Measurements from ENCODE around the gene DIPK1B.

DIPK1B gene

DNA sequence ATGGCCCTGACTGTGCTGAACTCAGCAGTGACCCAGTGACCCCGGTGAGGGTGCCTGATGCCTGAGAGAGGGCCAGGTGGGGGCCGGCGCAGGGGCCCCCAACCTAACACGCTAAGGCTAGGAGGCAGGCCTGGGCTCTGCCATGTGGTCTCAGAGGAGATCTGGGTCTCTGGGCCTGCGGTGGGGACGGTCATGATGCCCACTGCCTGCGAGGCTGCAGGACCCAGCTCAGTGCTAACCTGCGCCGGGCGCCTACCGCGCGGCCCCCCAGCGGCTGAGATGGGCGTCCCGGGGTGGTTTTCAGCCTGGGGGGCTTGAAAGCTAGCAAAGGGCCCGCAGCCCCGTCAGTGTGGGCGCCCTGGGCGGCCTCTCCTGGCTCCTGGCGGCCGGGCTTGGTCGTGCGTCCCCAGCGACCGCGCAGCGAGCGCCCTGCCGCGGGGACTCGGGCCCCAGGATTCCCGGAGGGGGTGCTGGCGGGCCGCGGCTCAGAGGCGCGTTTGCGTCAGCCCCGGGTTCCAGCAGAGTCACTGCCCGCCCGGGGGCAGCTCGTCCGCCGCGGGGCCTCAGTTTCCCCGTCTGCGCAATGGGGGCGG lies 47.2 kb upstream of the DIPK1B start:
- no peaks in the 10 kb centered on the region for H3K9me3 ChIP-seq (ENCODE audit: insufficient read depth, low read depth, low read length)
- H3K4me3 ChIP-seq (ENCODE audit: low read depth, low read length), result peak overlapping the region; percentile 44
- peak overlapping the region; percentile 48 for H4K91ac ChIP-seq (ENCODE audit: low read depth, low read length)
- WGBS (ENCODE audit: extremely low coverage, insufficient coverage, insufficient read length), result no CpG with 5 or more reads among the region's 49 CpGs
- H3K4me2 ChIP-seq (ENCODE audit: low read length), result peak overlapping the region; percentile 68
- DNase-seq, result no peak
- peak overlapping the region; percentile 39 for H2AFZ ChIP-seq (ENCODE audit: insufficient read depth, low read length, poor library complexity)
- H3K79me1 ChIP-seq (ENCODE audit: low read length), result peaks cover 3% of the 10 kb centered on the region
- no peak overlapping the region for H3K23ac ChIP-seq (ENCODE audit: low read length)
- H3K9ac ChIP-seq (ENCODE audit: low read length), result no peak overlapping the region
- peak overlapping the region; percentile 16 for H4K12ac ChIP-seq (ENCODE audit: low read depth, low read length)
- no peak overlapping the region for H2AK5ac ChIP-seq (ENCODE audit: low read length)
- peak overlapping the region; percentile 55 for H2BK120ac ChIP-seq (ENCODE audit: insufficient read depth, low read length, poor library complexity)
- no peaks in the 10 kb centered on the region for H3K36me3 ChIP-seq (ENCODE audit: control insufficient read depth in 1 of 2, insufficient read depth in 2 of 2, low read length in 2 of 2)
- no peaks in the 10 kb centered on the region for H3K79me2 ChIP-seq (ENCODE audit: control insufficient read depth, insufficient read depth, low read length, poor library complexity)
- no peak overlapping the region for H2BK5ac ChIP-seq (ENCODE audit: low read depth, low read length, poor library complexity)
- H3K4me1 ChIP-seq (ENCODE audit: control insufficient read depth in 1 of 2, insufficient read depth in 2 of 2, low read length in 2 of 2), result peaks cover 3 to 5% of the 10 kb centered on the region in 2 experiments
- no peak overlapping the region for H3K27ac ChIP-seq (ENCODE audit: low read depth, low read length)
- no peak overlapping the region for H2BK12ac ChIP-seq (ENCODE audit: low read length)
- H3K14ac ChIP-seq (ENCODE audit: low read length), result peak overlapping the region; percentile 42
- H3K4ac ChIP-seq (ENCODE audit: low read depth, low read length), result no peak overlapping the region
- peaks cover 5% of the 10 kb centered on the region for H3K27me3 ChIP-seq (ENCODE audit: insufficient read depth, low read length)
- H4K8ac ChIP-seq (ENCODE audit: low read depth, low read length), result peak overlapping the region; percentile 59
- H3K18ac ChIP-seq (ENCODE audit: low read length), result no peak overlapping the region

DNA sequence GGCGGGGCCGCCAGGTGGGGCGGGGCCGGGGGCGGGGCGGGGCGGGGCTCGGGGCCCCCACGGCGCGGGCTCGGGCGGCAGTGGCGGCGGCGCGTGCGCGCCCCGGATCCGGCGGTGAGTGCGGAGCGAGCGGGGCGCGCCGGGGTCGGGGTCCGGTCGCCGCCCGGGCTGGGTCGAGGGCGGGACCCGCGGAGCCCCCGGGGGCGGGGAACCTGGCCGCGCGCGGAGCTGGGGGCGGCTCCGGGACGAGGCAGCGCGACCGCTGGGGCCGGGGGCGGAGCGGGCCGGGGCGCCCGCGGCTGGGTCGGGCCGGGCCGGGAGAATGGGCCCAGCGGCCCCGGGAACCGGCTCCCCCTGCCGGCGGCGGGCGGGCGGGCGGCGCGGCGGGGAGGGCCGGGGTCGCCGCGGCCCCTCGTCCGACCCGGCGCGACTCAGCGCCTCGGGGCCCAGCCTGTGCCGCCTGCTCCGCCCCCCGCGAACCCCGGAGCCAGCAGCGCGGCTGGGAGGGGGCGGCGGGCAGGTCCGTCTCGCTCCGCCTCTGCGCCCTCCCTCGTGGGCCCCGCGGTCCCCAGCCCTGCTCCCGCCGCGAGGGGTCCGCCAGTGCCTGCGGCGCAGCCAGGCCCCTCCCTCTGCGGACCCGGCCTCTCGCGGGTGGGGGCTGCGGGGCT lies 46.5 kb upstream of the DIPK1B start:
- H2AK5ac ChIP-seq (ENCODE audit: low read length), result no peak overlapping the region
- H4K12ac ChIP-seq (ENCODE audit: low read depth, low read length), result no peak overlapping the region
- no peak overlapping the region for H2AFZ ChIP-seq (ENCODE audit: insufficient read depth, low read length, poor library complexity)
- H3K4me3 ChIP-seq (ENCODE audit: low read depth, low read length), result peak overlapping the region; percentile 59
- WGBS (ENCODE audit: extremely low coverage, insufficient coverage, insufficient read length), result no CpG with 5 or more reads among the region's 109 CpGs
- no peak overlapping the region for H2BK5ac ChIP-seq (ENCODE audit: low read depth, low read length, poor library complexity)
- no peak overlapping the region for H3K23ac ChIP-seq (ENCODE audit: low read length)
- no peak overlapping the region for H3K27ac ChIP-seq (ENCODE audit: low read depth, low read length)
- H3K14ac ChIP-seq (ENCODE audit: low read length), result no peak overlapping the region
- H2BK12ac ChIP-seq (ENCODE audit: low read length), result no peak overlapping the region
- H3K4me1 ChIP-seq (ENCODE audit: control insufficient read depth in 1 of 2, insufficient read depth in 2 of 2, low read length in 2 of 2), result peaks cover 3 to 5% of the 10 kb centered on the region in 2 experiments
- no peak overlapping the region for H4K8ac ChIP-seq (ENCODE audit: low read depth, low read length)
- no peaks in the 10 kb centered on the region for H3K9me3 ChIP-seq (ENCODE audit: insufficient read depth, low read depth, low read length)
- H3K79me2 ChIP-seq (ENCODE audit: control insufficient read depth, insufficient read depth, low read length, poor library complexity), result no peaks in the 10 kb centered on the region
- H3K4me2 ChIP-seq (ENCODE audit: low read length), result peak overlapping the region; percentile 71
- peak overlapping the region; percentile 48 for H4K91ac ChIP-seq (ENCODE audit: low read depth, low read length)
- no peak for DNase-seq
- peaks cover 5% of the 10 kb centered on the region for H3K27me3 ChIP-seq (ENCODE audit: insufficient read depth, low read length)
- H3K79me1 ChIP-seq (ENCODE audit: low read length), result peaks cover 3% of the 10 kb centered on the region
- no peak overlapping the region for H2BK120ac ChIP-seq (ENCODE audit: insufficient read depth, low read length, poor library complexity)
- H3K4ac ChIP-seq (ENCODE audit: low read depth, low read length), result no peak overlapping the region
- no peak overlapping the region for H3K9ac ChIP-seq (ENCODE audit: low read length)
- no peaks in the 10 kb centered on the region for H3K36me3 ChIP-seq (ENCODE audit: control insufficient read depth in 1 of 2, insufficient read depth in 2 of 2, low read length in 2 of 2)
- H3K18ac ChIP-seq (ENCODE audit: low read length), result no peak overlapping the region

DNA sequence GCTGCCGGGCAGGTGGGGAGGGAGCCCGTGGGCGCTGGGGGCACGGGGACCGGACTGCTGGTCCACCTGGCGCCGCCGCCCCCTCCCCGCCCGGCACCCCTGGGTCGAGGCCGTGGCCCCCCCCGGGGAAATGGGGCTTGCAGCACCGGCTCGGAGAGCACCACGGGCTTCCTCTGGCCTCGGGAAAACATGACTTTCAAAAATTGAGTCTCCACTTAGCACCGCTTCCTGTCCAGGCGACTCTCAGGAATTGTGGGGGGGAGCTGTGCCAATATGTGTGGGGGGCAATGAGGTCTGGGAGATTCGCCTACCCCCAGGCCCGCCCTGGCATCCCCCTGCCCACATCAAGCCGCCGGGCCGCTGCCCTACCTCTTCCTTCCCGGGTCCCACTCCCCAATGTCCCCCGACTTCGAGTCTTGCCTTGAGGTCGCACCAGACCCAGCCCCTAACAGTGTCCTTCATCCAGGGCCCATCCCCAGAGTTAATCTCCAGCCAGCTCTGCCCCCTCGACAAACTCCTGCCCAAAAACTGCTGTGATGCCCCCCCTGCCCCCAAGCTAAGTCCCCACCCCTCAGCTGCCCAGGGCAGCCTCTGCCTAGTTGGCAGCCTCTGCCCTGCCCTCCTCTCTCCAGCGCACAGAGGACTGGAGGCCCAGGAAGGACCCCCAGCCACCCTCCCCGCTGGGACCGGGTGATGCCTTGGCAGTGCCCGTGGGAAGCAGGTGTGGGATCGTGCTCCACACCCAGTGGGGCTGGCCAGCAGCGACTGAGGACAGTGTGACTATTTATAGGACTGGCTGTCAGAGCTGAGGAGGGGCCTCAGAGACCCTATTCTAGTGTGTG lies 45.8 kb upstream of the DIPK1B start:
- Histone ChIP-seq H3K9me3 (ENCODE audit: insufficient read depth, low read depth, low read length) (no peaks in the 10 kb centered on the region), H3K36me3 (ENCODE audit: control insufficient read depth in 1 of 2, insufficient read depth in 2 of 2, low read length in 2 of 2) (no peaks in the 10 kb centered on the region), H3K4ac (ENCODE audit: low read depth, low read length) (no peak overlapping the region), H4K8ac (ENCODE audit: low read depth, low read length) (no peak overlapping the region), H2BK120ac (ENCODE audit: insufficient read depth, low read length, poor library complexity) (no peak overlapping the region), H3K27me3 (ENCODE audit: insufficient read depth, low read length) (peaks cover 5% of the 10 kb centered on the region), H3K9ac (ENCODE audit: low read length) (no peak overlapping the region), H3K14ac (ENCODE audit: low read length) (no peak overlapping the region), H3K23ac (ENCODE audit: low read length) (no peak overlapping the region), H4K12ac (ENCODE audit: low read depth, low read length) (no peak overlapping the region), H3K4me1 (ENCODE audit: control insufficient read depth in 1 of 2, insufficient read depth in 2 of 2, low read length in 2 of 2) (peaks cover 3 to 5% of the 10 kb centered on the region in 2 experiments), H2BK5ac (ENCODE audit: low read depth, low read length, poor library complexity) (no peak overlapping the region), H3K79me1 (ENCODE audit: low read length) (peaks cover 3% of the 10 kb centered on the region), H2AFZ (ENCODE audit: insufficient read depth, low read length, poor library complexity) (no peak overlapping the region), H3K4me2 (ENCODE audit: low read length) (peak overlapping the region; percentile 71), H4K91ac (ENCODE audit: low read depth, low read length) (no peak overlapping the region), H2AK5ac (ENCODE audit: low read length) (peak overlapping the region; percentile 36), H3K4me3 (ENCODE audit: low read depth, low read length) (peak overlapping the region; percentile 55), H3K18ac (ENCODE audit: low read length) (no peak overlapping the region), H3K79me2 (ENCODE audit: control insufficient read depth, insufficient read depth, low read length, poor library complexity) (no peaks in the 10 kb centered on the region), H2BK12ac (ENCODE audit: low read length) (no peak overlapping the region), H3K27ac (ENCODE audit: low read depth, low read length) (no peak overlapping the region)
- no peak for DNase-seq
- no CpG with 5 or more reads among the region's 35 CpGs for WGBS (ENCODE audit: extremely low coverage, insufficient coverage, insufficient read length)

DNA sequence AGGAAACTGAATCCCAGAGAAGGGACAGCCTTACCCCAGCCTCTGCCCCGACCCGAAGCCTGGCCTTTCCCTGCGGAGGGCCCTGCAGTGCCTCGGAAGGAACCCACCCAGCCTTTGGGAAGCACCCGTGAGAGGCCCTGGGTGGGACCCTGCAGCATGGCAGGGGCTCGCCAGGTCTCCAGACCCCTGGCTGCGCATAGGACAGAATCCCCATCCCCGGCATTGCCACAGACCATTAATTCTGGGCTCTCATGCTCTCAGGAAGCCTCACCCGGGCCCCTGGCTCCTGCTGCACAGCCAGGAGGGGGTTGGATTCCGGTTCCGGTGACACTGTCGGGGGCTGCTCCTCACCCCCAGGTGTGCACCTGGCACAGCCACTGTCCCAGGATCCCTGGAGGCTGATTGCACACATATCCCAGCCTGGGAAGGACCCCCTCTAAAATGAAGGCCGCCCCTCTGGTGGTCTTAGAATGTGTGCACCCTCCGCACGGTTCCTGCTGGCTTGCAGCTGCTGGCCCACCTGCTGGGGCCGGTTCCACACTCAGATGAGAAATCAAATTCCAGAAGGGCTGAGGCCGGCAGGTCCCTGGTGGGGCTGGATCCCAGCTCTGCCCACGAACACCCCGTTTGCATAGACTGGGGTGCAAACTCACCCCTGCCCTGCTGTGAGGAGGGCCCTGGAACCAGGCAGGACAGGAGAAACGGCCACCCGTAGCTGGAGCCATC lies 45.0 kb upstream of the DIPK1B start:
- no peak overlapping the region for H2BK120ac ChIP-seq (ENCODE audit: insufficient read depth, low read length, poor library complexity)

More for the DNA sequence above, 45.0 kb upstream of the DIPK1B start:
- Histone ChIP-seq H3K9ac (ENCODE audit: low read length) (no peak overlapping the region), H3K79me1 (ENCODE audit: low read length) (peaks cover 3% of the 10 kb centered on the region), H3K18ac (ENCODE audit: low read length) (no peak overlapping the region), H2AK5ac (ENCODE audit: low read length) (no peak overlapping the region), H3K14ac (ENCODE audit: low read length) (no peak overlapping the region), H2BK12ac (ENCODE audit: low read length) (no peak overlapping the region), H3K4me2 (ENCODE audit: low read length) (no peak overlapping the region), H3K4me1 (ENCODE audit: control insufficient read depth in 1 of 2, insufficient read depth in 2 of 2, low read length in 2 of 2) (peaks cover 3 to 5% of the 10 kb centered on the region in 2 experiments), H3K36me3 (ENCODE audit: control insufficient read depth in 1 of 2, insufficient read depth in 2 of 2, low read length in 2 of 2) (no peaks in the 10 kb centered on the region), H3K4me3 (ENCODE audit: low read depth, low read length) (no peak overlapping the region), H4K91ac (ENCODE audit: low read depth, low read length) (no peak overlapping the region), H3K23ac (ENCODE audit: low read length) (no peak overlapping the region), H3K79me2 (ENCODE audit: control insufficient read depth, insufficient read depth, low read length, poor library complexity) (no peaks in the 10 kb centered on the region), H3K27me3 (ENCODE audit: insufficient read depth, low read length) (peaks cover 5% of the 10 kb centered on the region), H3K27ac (ENCODE audit: low read depth, low read length) (no peak overlapping the region), H4K8ac (ENCODE audit: low read depth, low read length) (no peak overlapping the region), H3K9me3 (ENCODE audit: insufficient read depth, low read depth, low read length) (no peaks in the 10 kb centered on the region), H2BK5ac (ENCODE audit: low read depth, low read length, poor library complexity) (no peak overlapping the region), H4K12ac (ENCODE audit: low read depth, low read length) (no peak overlapping the region), H3K4ac (ENCODE audit: low read depth, low read length) (no peak overlapping the region), H2AFZ (ENCODE audit: insufficient read depth, low read length, poor library complexity) (no peak overlapping the region)
- WGBS (ENCODE audit: extremely low coverage, insufficient coverage, insufficient read length), result no CpG with 5 or more reads among the region's 21 CpGs
- no peak for DNase-seq

All from trophoblast cell (in vitro differentiated cells and primary cell).